Mesendoderm (in vitro differentiated cells): ENCODE measurements around the gene MYO16.

ENCODE experiments used
- DNase-seq: peaks from one replicate; pipeline ENCODE4 v3.0.0; 2013
- H2AK5ac ChIP-seq: 2 replicates; pipeline ENCODE4 v1.6.1; 2013; ENCODE audit warnings: low read length, inconsistent platforms
- H2BK120ac ChIP-seq: 2 replicates; pipeline ENCODE4 v1.6.1; 2013; ENCODE audit warnings: low read depth, mild to moderate bottlenecking, low read length, moderate library complexity, mixed read lengths
- H2BK15ac ChIP-seq: replicated peaks from 2 replicates; pipeline ENCODE4 v1.6.1; 2013; ENCODE audit warnings: low read depth, mild to moderate bottlenecking, moderate library complexity
- H2BK5ac ChIP-seq: 2 replicates; pipeline ENCODE4 v1.6.1; 2013; ENCODE audit warnings: low read length, inconsistent platforms
- H3K18ac ChIP-seq: 2 replicates; pipeline ENCODE4 v1.6.1; 2013; ENCODE audit warnings: mild to moderate bottlenecking, low read length, mixed read lengths
- H3K23ac ChIP-seq: one replicate; pipeline ENCODE4 v1.6.1; 2013; ENCODE audit warnings: low read length
- H3K27ac ChIP-seq: 2 replicates; pipeline ENCODE4 v1.5.1; 2013; ENCODE audit warnings: low read depth, mild to moderate bottlenecking, inconsistent platforms, low read length, moderate library complexity
- H3K27me3 ChIP-seq: 2 replicates; pipeline ENCODE4 v1.6.1; 2013; ENCODE audit warnings: low read length, control low read depth, mild to moderate bottlenecking, inconsistent platforms; ENCODE audit not compliant: insufficient read depth, poor library complexity
- H3K36me3 ChIP-seq: 2 replicates; pipeline ENCODE4 v1.6.1; 2013; ENCODE audit warnings: low read length, inconsistent platforms; ENCODE audit not compliant: control insufficient read depth, insufficient read depth
- H3K4ac ChIP-seq: one replicate; pipeline ENCODE4 v1.6.1; 2013; ENCODE audit warnings: low read depth, mild to moderate bottlenecking, low read length, moderate library complexity
- H3K4me1 ChIP-seq: 2 replicates; pipeline ENCODE4 v1.6.1; 2013; ENCODE audit warnings: low read depth, low read length, inconsistent platforms; ENCODE audit not compliant: control insufficient read depth
- H3K4me2 ChIP-seq: 2 replicates; pipeline ENCODE4 v1.6.1; 2013; ENCODE audit warnings: low read length
- H3K4me3 ChIP-seq: 2 replicates; pipeline ENCODE4 v1.5.1; 2013; ENCODE audit warnings: mild to moderate bottlenecking, low read length
- H3K56ac ChIP-seq: one replicate; pipeline ENCODE4 v1.6.1; 2013; ENCODE audit warnings: low read length
- H3K79me1 ChIP-seq: 2 replicates; pipeline ENCODE4 v1.6.1; 2013; ENCODE audit warnings: low read length, inconsistent platforms
- H3K79me2 ChIP-seq: 2 replicates; pipeline ENCODE4 v1.6.1; 2013; ENCODE audit warnings: mild to moderate bottlenecking, low read length; ENCODE audit not compliant: control insufficient read depth, insufficient read depth
- H3K9ac ChIP-seq: 2 replicates; pipeline ENCODE4 v1.6.1; 2013; ENCODE audit warnings: low read length, inconsistent platforms
- H4K5ac ChIP-seq: one replicate; pipeline ENCODE4 v1.6.1; 2013; ENCODE audit warnings: low read length
- H4K8ac ChIP-seq: one replicate; pipeline ENCODE4 v1.6.1; 2013; ENCODE audit warnings: low read depth, mild to moderate bottlenecking, control low read depth, low read length, moderate library complexity
- WGBS: extraction: QIAGEN DNeasy Blood & Tissue Kit; methylation state at CpG from one replicate; pipeline ENCODE4 v1.1.7; 2013; ENCODE audit warnings: low lambda C conversion rate, missing lambda C conversion rate; ENCODE audit not compliant: insufficient coverage; ENCODE audit errors: extremely low coverage; 5-methylcytosine and 5-hydroxymethylcytosine counted together

The MYO16 gene

GRCh38 chr13:108921238-108921637 is 291.8 kb downstream of the MYO16 start:
- Histone ChIP-seq H2BK5ac (no peak overlapping the region), H3K27ac (no peak overlapping the region), H3K79me2 (no peaks in the 10 kb centered on the region), H3K79me1 (no peaks in the 10 kb centered on the region), H3K4ac (no peak overlapping the region), H2BK15ac (no peak overlapping the region), H3K4me3 (no peak overlapping the region), H3K36me3 (no peaks in the 10 kb centered on the region), H4K8ac (no peak overlapping the region), H3K4me1 (no peaks in the 10 kb centered on the region), H3K9ac (no peak overlapping the region), H3K18ac (no peak overlapping the region), H2BK120ac (no peak overlapping the region), H3K23ac (no peak overlapping the region), H3K4me2 (no peak overlapping the region), H4K5ac (no peak overlapping the region), H3K27me3 (no peaks in the 10 kb centered on the region), H3K56ac (no peak overlapping the region), H2AK5ac (no peak overlapping the region)
- DNase-seq: no peak
- WGBS: no CpG with 5 or more reads among the region's 1 CpG

- Histone ChIP-seq H2BK120ac (no peak overlapping the region), H4K5ac (no peak overlapping the region), H3K27ac (no peak overlapping the region), H3K79me2 (no peaks in the 10 kb centered on the region), H3K4me2 (no peak overlapping the region), H3K4ac (no peak overlapping the region), H3K27me3 (no peaks in the 10 kb centered on the region), H4K8ac (no peak overlapping the region), H2BK15ac (no peak overlapping the region), H2AK5ac (no peak overlapping the region), H3K4me1 (no peaks in the 10 kb centered on the region), H3K4me3 (no peak overlapping the region), H3K56ac (no peak overlapping the region), H3K36me3 (no peaks in the 10 kb centered on the region), H3K9ac (no peak overlapping the region), H3K18ac (no peak overlapping the region), H2BK5ac (no peak overlapping the region), H3K79me1 (no peaks in the 10 kb centered on the region), H3K23ac (no peak overlapping the region)
- WGBS: no CpG with 5 or more reads among the region's 5 CpGs
- no peak for DNase-seq
These were observed 292.7 kb downstream of the MYO16 start for GRCh38 chr13:108922108-108922507.

- Histone ChIP-seq H4K5ac (no peak overlapping the region), H4K8ac (no peak overlapping the region)
- WGBS: no CpG with 5 or more reads among the region's 15 CpGs
These were observed 294.1 kb downstream of the MYO16 start for GRCh38 chr13:108923386-108924047.

GRCh38 chr13:108924134-108924533 is 294.7 kb downstream of the MYO16 start:
- Histone ChIP-seq H3K4me2 (no peak overlapping the region), H4K8ac (no peak overlapping the region), H3K27me3 (no peaks in the 10 kb centered on the region), H3K56ac (no peak overlapping the region), H3K79me2 (no peaks in the 10 kb centered on the region), H3K4me1 (no peaks in the 10 kb centered on the region), H3K4me3 (no peak overlapping the region), H3K79me1 (no peaks in the 10 kb centered on the region), H4K5ac (no peak overlapping the region), H3K9ac (no peak overlapping the region), H3K23ac (no peak overlapping the region), H3K27ac (no peak overlapping the region), H3K18ac (no peak overlapping the region), H2BK120ac (no peak overlapping the region), H2AK5ac (no peak overlapping the region), H2BK5ac (no peak overlapping the region), H3K4ac (no peak overlapping the region), H3K36me3 (no peaks in the 10 kb centered on the region), H2BK15ac (no peak overlapping the region)
- peak; percentile 3 for DNase-seq
- WGBS: no CpG with 5 or more reads among the region's 5 CpGs

More at GRCh38 chr13:108923386-108924047, 294.1 kb downstream of the MYO16 start:
- H3K18ac ChIP-seq: no peak overlapping the region
- no peak overlapping the region for H3K9ac ChIP-seq
- H3K56ac ChIP-seq: no peak overlapping the region
- no peak overlapping the region for H2BK5ac ChIP-seq
- no peak overlapping the region for H2AK5ac ChIP-seq
- no peaks in the 10 kb centered on the region for H3K79me2 ChIP-seq
- H3K4me3 ChIP-seq: no peak overlapping the region
- no peak for DNase-seq
- H3K36me3 ChIP-seq: no peaks in the 10 kb centered on the region
- no peaks in the 10 kb centered on the region for H3K27me3 ChIP-seq
- no peaks in the 10 kb centered on the region for H3K4me1 ChIP-seq
- H3K27ac ChIP-seq: no peak overlapping the region
- no peaks in the 10 kb centered on the region for H3K79me1 ChIP-seq
- H3K23ac ChIP-seq: no peak overlapping the region
- H3K4me2 ChIP-seq: no peak overlapping the region
- H2BK15ac ChIP-seq: no peak overlapping the region
- H2BK120ac ChIP-seq: no peak overlapping the region
- no peak overlapping the region for H3K4ac ChIP-seq

GRCh38 chr13:108924541-108924940 is 295.1 kb downstream of the MYO16 start:
- Histone ChIP-seq H3K23ac (no peak overlapping the region), H3K4me3 (no peak overlapping the region), H3K4me1 (no peaks in the 10 kb centered on the region), H3K4me2 (no peak overlapping the region), H2BK15ac (no peak overlapping the region), H3K18ac (no peak overlapping the region), H4K8ac (no peak overlapping the region), H3K56ac (no peak overlapping the region), H2AK5ac (no peak overlapping the region), H3K36me3 (no peaks in the 10 kb centered on the region), H3K79me1 (no peaks in the 10 kb centered on the region), H3K27me3 (no peaks in the 10 kb centered on the region), H2BK5ac (no peak overlapping the region), H2BK120ac (no peak overlapping the region), H3K9ac (no peak overlapping the region), H4K5ac (no peak overlapping the region), H3K79me2 (no peaks in the 10 kb centered on the region), H3K4ac (no peak overlapping the region), H3K27ac (no peak overlapping the region)
- DNase-seq: peak; percentile 51
- no CpG with 5 or more reads among the region's 11 CpGs for WGBS

- H3K4ac ChIP-seq: no peak overlapping the region
- no peak overlapping the region for H2AK5ac ChIP-seq
- no peak overlapping the region for H2BK15ac ChIP-seq
- H3K27ac ChIP-seq: no peak overlapping the region
- no peak overlapping the region for H3K56ac ChIP-seq
- no peak overlapping the region for H3K18ac ChIP-seq
- H4K5ac ChIP-seq: no peak overlapping the region
- H3K4me2 ChIP-seq: no peak overlapping the region
- no peak for DNase-seq
- H4K8ac ChIP-seq: no peak overlapping the region
- H3K79me1 ChIP-seq: no peaks in the 10 kb centered on the region
- H3K36me3 ChIP-seq: no peaks in the 10 kb centered on the region
- H3K9ac ChIP-seq: no peak overlapping the region
- no peaks in the 10 kb centered on the region for H3K4me1 ChIP-seq
- no peak overlapping the region for H2BK5ac ChIP-seq
- H3K4me3 ChIP-seq: no peak overlapping the region
- H3K27me3 ChIP-seq: no peaks in the 10 kb centered on the region
- H3K79me2 ChIP-seq: no peaks in the 10 kb centered on the region
- H3K23ac ChIP-seq: no peak overlapping the region
- WGBS: 100% methylated on average over 1 of the region's 6 CpGs
- H2BK120ac ChIP-seq: no peak overlapping the region
These were observed 295.7 kb downstream of the MYO16 start for GRCh38 chr13:108925070-108925469.
